ENCODE measurements around the gene AASDHPPT. TPM values are rescaled to one million over a fixed set of nuclear protein-coding genes. Genes with fewer than 3 reads are reported as not detected.

AASDHPPT gene
- total and polyA plus RNA-seq, 2 experiments from 2014 or later = 81.0 to 93.4 TPM

DNA sequence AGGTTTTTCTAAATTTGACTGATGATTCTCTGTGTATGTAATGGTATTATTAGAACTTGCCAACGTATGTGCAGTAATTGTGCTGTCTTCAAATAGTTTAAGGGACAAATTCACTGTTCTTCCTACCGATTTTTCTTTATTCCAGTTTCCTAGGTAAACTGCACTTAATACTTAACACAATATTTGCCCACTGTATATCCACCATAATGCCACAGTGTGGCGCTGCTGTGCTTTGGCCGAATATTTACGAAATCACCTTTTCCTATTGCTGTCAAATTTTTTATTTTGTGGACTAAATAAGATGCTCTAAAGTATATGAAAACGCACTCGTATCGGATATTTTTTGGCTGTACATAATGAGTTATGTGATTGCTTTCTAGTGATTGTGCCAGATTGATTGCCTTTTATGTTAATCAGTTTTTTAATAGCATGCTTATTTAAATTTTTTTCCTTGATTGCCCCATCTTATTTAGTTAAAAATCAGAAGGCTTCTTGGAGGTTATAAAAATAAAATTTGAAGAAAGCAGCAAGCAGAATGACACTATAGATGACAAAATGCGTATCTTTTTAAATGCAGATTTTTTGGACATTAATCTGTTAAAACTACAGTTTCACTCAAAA is 10.5 kb downstream of the AASDHPPT start:
- peak; percentile 57 to 74 for DNase-seq (ENCODE audit: low read depth in 1 of 2, low spot score in 1 of 2)
- TF ChIP-seq, protein P1, sequence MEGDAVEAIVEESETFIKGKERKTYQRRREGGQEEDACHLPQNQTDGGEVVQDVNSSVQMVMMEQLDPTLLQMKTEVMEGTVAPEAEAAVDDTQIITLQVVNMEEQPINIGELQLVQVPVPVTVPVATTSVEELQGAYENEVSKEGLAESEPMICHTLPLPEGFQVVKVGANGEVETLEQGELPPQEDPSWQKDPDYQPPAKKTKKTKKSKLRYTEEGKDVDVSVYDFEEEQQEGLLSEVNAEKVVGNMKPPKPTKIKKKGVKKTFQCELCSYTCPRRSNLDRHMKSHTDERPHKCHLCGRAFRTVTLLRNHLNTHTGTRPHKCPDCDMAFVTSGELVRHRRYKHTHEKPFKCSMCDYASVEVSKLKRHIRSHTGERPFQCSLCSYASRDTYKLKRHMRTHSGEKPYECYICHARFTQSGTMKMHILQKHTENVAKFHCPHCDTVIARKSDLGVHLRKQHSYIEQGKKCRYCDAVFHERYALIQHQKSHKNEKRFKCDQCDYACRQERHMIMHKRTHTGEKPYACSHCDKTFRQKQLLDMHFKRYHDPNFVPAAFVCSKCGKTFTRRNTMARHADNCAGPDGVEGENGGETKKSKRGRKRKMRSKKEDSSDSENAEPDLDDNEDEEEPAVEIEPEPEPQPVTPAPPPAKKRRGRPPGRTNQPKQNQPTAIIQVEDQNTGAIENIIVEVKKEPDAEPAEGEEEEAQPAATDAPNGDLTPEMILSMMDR (IDR thresholded peaks at IDR 0.05; ENCODE audit: low read depth, low read length) = peak; percentile 85
- no peak overlapping the region for H3K27ac ChIP-seq
- no peaks in the 10 kb centered on the region for H3K9me3 ChIP-seq (ENCODE audit: low read depth)
- peaks cover 14% of the 10 kb centered on the region for H3K36me3 ChIP-seq
- no peaks in the 10 kb centered on the region for H3K27me3 ChIP-seq
- peaks cover 28% of the 10 kb centered on the region for H3K4me1 ChIP-seq (ENCODE audit: low read depth)
- no peak overlapping the region for H3K4me3 ChIP-seq

DNA sequence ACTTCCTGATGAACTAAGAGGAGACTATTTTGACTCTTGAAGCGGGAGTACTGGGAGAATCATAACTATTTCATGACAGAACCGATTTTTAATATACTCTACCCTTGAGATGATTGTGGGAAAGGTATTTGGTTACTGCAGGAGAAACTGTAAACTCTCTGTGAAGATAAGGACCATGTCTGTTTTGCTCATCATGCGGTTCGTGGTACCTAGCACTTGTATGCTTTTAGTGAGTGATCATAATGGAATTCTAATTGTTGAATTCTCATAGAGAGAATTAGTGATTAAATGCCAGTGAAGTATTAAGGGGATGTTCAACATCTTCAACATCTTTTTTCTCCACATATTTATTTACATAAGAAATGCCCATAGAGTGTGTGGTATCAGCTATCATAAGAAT is 11.4 kb downstream of the AASDHPPT start:
- Histone ChIP-seq H3K27me3 (no peaks in the 10 kb centered on the region), H3K4me3 (no peak overlapping the region), H3K36me3 (peaks cover 21% of the 10 kb centered on the region), H3K27ac (no peak overlapping the region), H3K4me1 (ENCODE audit: low read depth) (peaks cover 28% of the 10 kb centered on the region), H3K9me3 (ENCODE audit: low read depth) (no peaks in the 10 kb centered on the region)
- no peak for DNase-seq (ENCODE audit: low read depth in 1 of 2, low spot score in 1 of 2)
- TF ChIP-seq, protein P1 (IDR thresholded peaks at IDR 0.05; ENCODE audit: low read depth, low read length) = no peak

DNA sequence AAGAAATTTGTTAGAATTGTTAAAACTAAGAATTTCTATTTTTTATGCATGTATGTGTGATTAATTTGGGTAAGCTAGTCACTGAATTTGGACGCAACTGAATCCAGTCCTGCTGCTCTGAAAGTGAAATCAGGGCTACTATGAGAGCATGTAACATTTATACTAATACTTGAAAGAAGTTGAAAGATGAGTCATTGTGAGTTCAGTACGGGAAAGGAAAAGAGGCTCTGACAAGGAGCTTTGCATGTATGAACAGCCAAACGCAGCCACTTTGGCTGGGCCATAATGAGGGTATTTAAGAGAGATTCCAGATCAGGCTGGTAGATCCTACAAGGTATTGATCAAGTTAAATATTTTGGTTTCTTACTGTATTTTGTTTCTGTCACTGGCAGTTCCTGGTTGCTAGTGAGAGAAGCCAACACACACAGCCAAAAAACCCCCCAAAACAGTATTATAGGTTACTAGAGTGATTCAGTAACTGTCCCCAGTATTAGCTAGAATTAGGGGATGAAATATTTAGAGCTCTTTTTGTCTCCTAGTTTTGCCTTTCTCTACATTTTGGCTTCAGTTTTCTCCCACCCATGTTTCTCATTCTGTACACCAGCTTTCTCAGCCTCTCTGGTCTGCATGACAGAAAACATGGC is 14.1 kb downstream of the AASDHPPT start:
- Histone ChIP-seq H3K4me1 (ENCODE audit: low read depth) (peaks cover 28% of the 10 kb centered on the region), H3K4me3 (no peak overlapping the region), H3K27ac (no peak overlapping the region), H3K36me3 (peaks cover 48% of the 10 kb centered on the region), H3K9me3 (ENCODE audit: low read depth) (no peaks in the 10 kb centered on the region), H3K27me3 (no peaks in the 10 kb centered on the region)
- DNase-seq (ENCODE audit: low read depth in 1 of 2, low spot score in 1 of 2) = peak in 1 of 2 donors; percentile 80
- TF ChIP-seq, protein P1 (IDR thresholded peaks at IDR 0.05; ENCODE audit: low read depth, low read length) = no peak

DNA sequence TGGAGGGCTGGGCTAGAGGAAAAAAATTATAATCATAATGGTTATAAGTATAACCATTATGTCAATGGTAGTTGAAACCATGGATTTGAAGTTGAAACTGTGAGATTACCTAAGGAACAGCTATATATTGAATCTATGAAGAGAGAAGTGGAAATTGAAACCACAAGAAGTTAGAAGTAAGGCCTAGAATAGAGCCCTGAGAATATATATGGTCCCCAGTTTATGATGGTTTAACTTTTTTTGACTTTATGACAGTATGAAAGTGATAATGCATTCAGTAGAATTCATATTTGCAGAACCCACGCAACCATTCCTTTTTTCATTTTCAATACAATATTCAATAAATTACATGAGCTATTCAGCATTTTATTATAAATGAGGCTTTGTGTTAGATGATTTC is 15.0 kb downstream of the AASDHPPT start:
- TF ChIP-seq, protein P1 (IDR thresholded peaks at IDR 0.05; ENCODE audit: low read depth, low read length) = no peak
- Histone ChIP-seq H3K27ac (no peak overlapping the region), H3K9me3 (ENCODE audit: low read depth) (no peaks in the 10 kb centered on the region), H3K4me3 (no peak overlapping the region), H3K27me3 (no peaks in the 10 kb centered on the region), H3K4me1 (ENCODE audit: low read depth) (peaks cover 22% of the 10 kb centered on the region), H3K36me3 (peaks cover 57% of the 10 kb centered on the region)
- DNase-seq (ENCODE audit: low read depth in 1 of 2, low spot score in 1 of 2) = no peak

DNA sequence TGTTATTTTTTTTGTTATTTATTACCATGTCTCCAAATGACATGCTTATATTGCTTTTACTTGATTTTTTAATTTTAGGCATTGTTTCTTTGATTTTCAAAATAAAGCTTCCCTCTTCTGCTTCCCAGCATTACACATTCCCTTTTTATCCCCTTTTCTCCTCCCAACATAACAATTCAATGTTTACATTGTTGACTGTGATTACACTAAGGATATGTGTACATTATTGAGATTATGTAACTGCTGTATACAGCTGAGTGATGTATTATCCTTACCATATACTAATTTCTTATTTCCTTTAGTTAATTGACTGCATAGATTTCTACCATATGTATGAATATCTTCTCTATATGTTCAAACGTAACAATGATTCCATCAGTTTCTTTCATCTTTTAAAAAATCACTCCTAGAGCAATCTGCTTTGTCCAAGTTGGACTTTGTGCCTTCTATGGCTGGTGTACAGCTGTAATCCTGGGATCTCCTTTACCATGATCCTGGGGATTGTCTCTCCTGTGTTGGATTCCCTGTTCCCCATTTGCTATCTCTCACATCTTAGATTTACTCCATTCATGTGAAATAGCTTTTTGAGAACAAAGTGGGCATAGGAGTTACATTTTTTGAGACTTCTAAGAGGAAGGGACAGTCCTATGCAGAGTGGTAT is 21.6 kb downstream of the AASDHPPT start:
- no peak overlapping the region for H3K27ac ChIP-seq
- no peaks in the 10 kb centered on the region for H3K4me1 ChIP-seq (ENCODE audit: low read depth)
- DNase-seq (ENCODE audit: low read depth in 1 of 2, low spot score in 1 of 2) = no peak
- H3K27me3 ChIP-seq = no peaks in the 10 kb centered on the region
- H3K4me3 ChIP-seq = no peak overlapping the region
- no peaks in the 10 kb centered on the region for H3K9me3 ChIP-seq (ENCODE audit: low read depth)
- peaks cover 43% of the 10 kb centered on the region for H3K36me3 ChIP-seq
- TF ChIP-seq, protein P1 (IDR thresholded peaks at IDR 0.05; ENCODE audit: low read depth, low read length) = no peak

Measured in cardiac muscle cell (in vitro differentiated cells and primary cell).